ENCODE results near the gene U2AF2. TPM values are rescaled to one million over a fixed set of nuclear protein-coding genes. Genes with fewer than 3 reads are reported as not detected.

U2AF2 gene
- total and polyA plus RNA-seq, 3 experiments from 2014 or later: 9.5 to 386 (median 374) TPM

- POLR2A ChIA-PET: interaction anchor here (0.6 to 3.1 kb wide), 6 partner anchors 10 to 332 kb away, joined by 3 to 22 read pairs (median 6); partner anchors contain the start of genes CCDC106, ZNF628 and ZNF784
- H3K4me3 ChIP-seq (ENCODE audit: low read length): no peak overlapping the region
- H3K4me1 ChIP-seq (ENCODE audit: insufficient read depth, low read length): peaks cover 50% of the 10 kb centered on the region
Measured at GRCh38 chr19:55633861-55634260, 21.0 kb upstream of the U2AF2 start.

DNA sequence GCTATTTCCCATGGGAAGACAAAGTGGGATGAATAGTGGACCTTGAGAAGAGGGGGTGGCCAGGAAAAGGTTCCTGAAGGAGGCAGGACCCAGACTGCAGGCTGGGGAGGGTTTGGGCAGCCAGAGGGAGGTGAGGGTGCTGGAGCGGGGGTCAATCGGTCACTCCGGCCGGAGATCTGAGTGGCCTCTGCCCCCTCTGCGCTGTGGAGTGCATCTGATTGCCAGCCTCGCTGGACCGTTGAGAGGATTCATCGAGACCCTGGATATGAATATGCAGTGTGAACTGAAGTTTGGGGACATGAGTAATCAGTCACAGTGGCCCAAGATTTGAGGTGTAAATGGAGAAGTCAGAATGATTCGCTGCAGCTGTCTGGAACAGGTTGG lies 19.5 kb upstream of the U2AF2 start:
- H3K4me3 ChIP-seq (ENCODE audit: low read length): peak overlapping the region; percentile 91
- DNase-seq: no peak
- Mint-ChIP-seq H3K9me3 (no peaks in the 10 kb centered on the region), H3K27ac (peak overlapping the region; percentile 98 to 100 (median 100)), H3K4me1 (peaks cover 51 to 70% (median 62%) of the 10 kb centered on the region in 3 donors), H3K36me3 (peaks cover 3 to 32% (median 8%) of the 10 kb centered on the region in 3 donors), H3K4me3 (peak overlapping the region; percentile 91 to 100 (median 99)), H3K27me3 (peaks cover 0 to 7% of the 10 kb centered on the region in 2 donors)
- no peaks in the 10 kb centered on the region for H3K27me3 ChIP-seq (ENCODE audit: insufficient read depth, low read length, poor library complexity, severe bottlenecking)
- CTCF ChIA-PET: interaction anchor here (2.8 to 5.4 kb wide), 4 partner anchors 10 to 120 kb away, joined by 8 to 74 read pairs (median 25); partner anchors contain the start of genes U2AF2 and ZNF784
- H3K36me3 ChIP-seq (ENCODE audit: insufficient read depth, low read length): no peaks in the 10 kb centered on the region
- H3K4me1 ChIP-seq (ENCODE audit: insufficient read depth, low read length): peaks cover 56% of the 10 kb centered on the region
- POLR2A ChIA-PET: interaction anchor here (0.6 to 3.1 kb wide), 13 partner anchors 11 to 678 kb away, joined by 3 to 22 read pairs (median 5); partner anchors contain the start of genes CCDC106, FIZ1, TMEM238 and U2AF2
- H3K9me3 ChIP-seq (ENCODE audit: low read length): no peaks in the 10 kb centered on the region
- peak overlapping the region; percentile 100 for H3K27ac ChIP-seq (ENCODE audit: low read depth, low read length)

More at GRCh38 chr19:55633861-55634260, 21.0 kb upstream of the U2AF2 start:
- peaks cover 45 to 57% (median 51%) of the 10 kb centered on the region in 3 donors for H3K4me1 Mint-ChIP-seq
- no peak overlapping the region for H3K27ac ChIP-seq (ENCODE audit: low read depth, low read length)
- no peaks in the 10 kb centered on the region for H3K27me3 ChIP-seq (ENCODE audit: insufficient read depth, low read length, poor library complexity, severe bottlenecking)
- peaks cover 0 to 7% of the 10 kb centered on the region in 2 donors for H3K27me3 Mint-ChIP-seq
- CTCF ChIA-PET: interaction anchor here (0.7 to 5.4 kb wide), 13 partner anchors 9 to 494 kb away, joined by 3 to 74 read pairs (median 22); partner anchors contain the start of genes CCDC106, U2AF2, ZNF579 and ZNF784
- peak overlapping the region in 2 of 8 donors; percentile 77 to 98 for H3K27ac Mint-ChIP-seq
- no peak for DNase-seq
- no peaks in the 10 kb centered on the region for H3K36me3 ChIP-seq (ENCODE audit: insufficient read depth, low read length)
- H3K4me3 Mint-ChIP-seq: peak overlapping the region in 3 of 7 donors; percentile 42 to 99 (median 57)
- H3K36me3 Mint-ChIP-seq: peaks cover under 1 to 29% (median 6%) of the 10 kb centered on the region in 3 donors
- H3K9me3 ChIP-seq (ENCODE audit: low read length): no peaks in the 10 kb centered on the region
- no peaks in the 10 kb centered on the region for H3K9me3 Mint-ChIP-seq

DNA sequence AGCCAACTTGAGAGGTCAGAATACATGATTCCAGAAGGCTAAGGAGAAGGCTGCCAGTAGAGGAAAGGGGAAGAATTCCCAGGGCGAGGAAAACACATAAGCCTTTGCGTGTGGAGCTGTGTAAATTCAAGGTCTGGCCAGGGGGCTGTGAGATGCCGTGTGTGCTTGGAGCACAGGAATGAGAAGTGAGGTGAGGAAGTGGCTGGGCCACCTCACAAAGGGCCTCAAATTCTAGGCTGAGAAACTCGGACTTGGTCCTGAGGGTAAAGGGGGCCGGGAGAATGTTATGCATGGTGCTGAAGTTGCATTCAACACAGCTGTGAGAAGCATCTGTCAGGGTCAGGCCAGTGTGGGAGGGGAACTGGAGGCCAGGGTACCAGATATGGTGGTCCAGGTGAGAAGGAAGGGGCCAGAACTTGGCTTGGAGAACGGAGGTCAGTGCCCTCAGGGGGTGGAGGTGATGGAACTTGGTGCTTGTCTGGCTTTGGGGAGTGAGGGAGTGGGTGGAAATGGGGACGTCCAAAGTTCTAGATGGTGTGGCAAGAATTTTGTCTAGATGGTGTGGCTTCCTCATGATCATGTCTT lies 18.9 kb upstream of the U2AF2 start:
- ChIA-PET CTCF (interaction anchor here (1.3 to 3.6 kb wide), 4 partner anchors 8 to 19 kb away, joined by 3 to 22 read pairs (median 13); partner anchors contain the start of genes CCDC106 and U2AF2), POLR2A (interaction anchor here (0.7 to 3.1 kb wide), 5 partner anchors 12 to 355 kb away, joined by 3 to 12 read pairs (median 5); partner anchors contain the start of genes CCDC106, FIZ1 and U2AF2)
- H3K9me3 Mint-ChIP-seq: no peaks in the 10 kb centered on the region
- peaks cover 59% of the 10 kb centered on the region for H3K4me1 ChIP-seq (ENCODE audit: insufficient read depth, low read length)
- no peaks in the 10 kb centered on the region for H3K9me3 ChIP-seq (ENCODE audit: low read length)
- peak overlapping the region; percentile 91 for H3K4me3 ChIP-seq (ENCODE audit: low read length)
- H3K36me3 Mint-ChIP-seq: peaks cover 3 to 32% (median 8%) of the 10 kb centered on the region in 3 donors
- H3K27me3 Mint-ChIP-seq: peaks cover 0 to 7% of the 10 kb centered on the region in 2 donors
- DNase-seq: no peak
- no peaks in the 10 kb centered on the region for H3K36me3 ChIP-seq (ENCODE audit: insufficient read depth, low read length)
- peak overlapping the region; percentile 98 to 100 (median 100) for H3K27ac Mint-ChIP-seq
- H3K27ac ChIP-seq (ENCODE audit: low read depth, low read length): peak overlapping the region; percentile 100
- H3K4me3 Mint-ChIP-seq: peak overlapping the region; percentile 91 to 100 (median 99)
- no peaks in the 10 kb centered on the region for H3K27me3 ChIP-seq (ENCODE audit: insufficient read depth, low read length, poor library complexity, severe bottlenecking)
- H3K4me1 Mint-ChIP-seq: peaks cover 54 to 73% (median 66%) of the 10 kb centered on the region in 3 donors

DNA sequence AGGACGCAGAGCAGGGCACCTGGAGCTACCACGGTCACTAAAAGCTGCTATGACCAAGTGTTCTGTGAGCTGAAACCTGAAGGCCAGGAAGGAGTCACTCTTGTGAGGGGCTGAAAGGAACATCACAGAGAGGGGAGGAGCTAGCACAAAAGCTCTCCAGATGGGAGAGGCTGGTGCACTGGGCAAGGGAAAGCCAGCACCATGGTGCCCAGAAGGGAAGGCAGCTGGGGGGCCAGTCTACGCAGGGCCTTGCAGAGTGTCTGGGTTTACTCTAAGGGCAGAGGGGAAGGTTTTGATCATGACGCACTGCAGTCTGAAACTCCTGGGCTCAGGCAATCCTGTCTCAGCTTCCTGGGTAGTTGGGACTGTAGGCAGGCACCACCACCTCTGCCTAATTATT lies 18.1 kb upstream of the U2AF2 start:
- H3K27ac Mint-ChIP-seq: peak overlapping the region; percentile 98 to 100 (median 100)
- CTCF ChIA-PET: interaction anchor here (1.2 to 2.8 kb wide), 5 partner anchors 9 to 18 kb away, joined by 3 to 18 read pairs (median 3); partner anchors contain the start of genes CCDC106 and U2AF2
- no peaks in the 10 kb centered on the region for H3K9me3 ChIP-seq (ENCODE audit: low read length)
- H3K27me3 ChIP-seq (ENCODE audit: insufficient read depth, low read length, poor library complexity, severe bottlenecking): no peaks in the 10 kb centered on the region
- peaks cover 0 to 7% of the 10 kb centered on the region in 2 donors for H3K27me3 Mint-ChIP-seq
- peaks cover 58% of the 10 kb centered on the region for H3K4me1 ChIP-seq (ENCODE audit: insufficient read depth, low read length)
- H3K4me3 ChIP-seq (ENCODE audit: low read length): peak overlapping the region; percentile 91
- no peak for DNase-seq
- H3K36me3 ChIP-seq (ENCODE audit: insufficient read depth, low read length): no peaks in the 10 kb centered on the region
- H3K36me3 Mint-ChIP-seq: peaks cover 3 to 34% (median 8%) of the 10 kb centered on the region in 3 donors
- POLR2A ChIA-PET: interaction anchor here (1.1 to 3.1 kb wide), 4 partner anchors 11 to 37 kb away, joined by 3 to 12 read pairs (median 5); partner anchors contain the start of genes CCDC106, FIZ1, U2AF2 and ZNF524
- H3K4me3 Mint-ChIP-seq: peak overlapping the region; percentile 91 to 100 (median 99)
- H3K4me1 Mint-ChIP-seq: peaks cover 55 to 75% (median 66%) of the 10 kb centered on the region in 3 donors
- H3K27ac ChIP-seq (ENCODE audit: low read depth, low read length): no peak overlapping the region
- no peaks in the 10 kb centered on the region for H3K9me3 Mint-ChIP-seq

GRCh38 chr19:55637534-55637933 lies 17.3 kb upstream of the U2AF2 start:
- DNase-seq: no peak
- no peak overlapping the region for H3K4me3 ChIP-seq (ENCODE audit: low read length)
- Mint-ChIP-seq H3K36me3 (peaks cover 3 to 34% (median 8%) of the 10 kb centered on the region in 3 donors), H3K27ac (peak overlapping the region in 7 of 8 donors; percentile 15 to 98 (median 84)), H3K9me3 (no peaks in the 10 kb centered on the region), H3K27me3 (peaks cover 0 to 5% of the 10 kb centered on the region in 2 donors), H3K4me1 (peaks cover 55 to 74% (median 64%) of the 10 kb centered on the region in 3 donors), H3K4me3 (peak overlapping the region; percentile 3 to 100 (median 55))
- H3K27me3 ChIP-seq (ENCODE audit: insufficient read depth, low read length, poor library complexity, severe bottlenecking): no peaks in the 10 kb centered on the region
- ChIA-PET POLR2A (interaction anchor here (1.2 to 1.7 kb wide), 2 partner anchors 19 to 38 kb away, joined by 5 to 8 read pairs; partner anchors contain the start of genes FIZ1 and ZNF524), CTCF (interaction anchor here (0.9 to 2.8 kb wide), 6 partner anchors 10 to 31 kb away, joined by 3 to 18 read pairs (median 4); partner anchors contain the start of genes CCDC106 and U2AF2)
- H3K27ac ChIP-seq (ENCODE audit: low read depth, low read length): no peak overlapping the region
- no peaks in the 10 kb centered on the region for H3K9me3 ChIP-seq (ENCODE audit: low read length)
- H3K4me1 ChIP-seq (ENCODE audit: insufficient read depth, low read length): peaks cover 50% of the 10 kb centered on the region
- H3K36me3 ChIP-seq (ENCODE audit: insufficient read depth, low read length): no peaks in the 10 kb centered on the region

- H3K9me3 Mint-ChIP-seq: peaks cover 0 to 3% (median 0%) of the 10 kb centered on the region in 5 donors
- H3K36me3 ChIP-seq (ENCODE audit: insufficient read depth, low read length): no peaks in the 10 kb centered on the region
- H3K27ac ChIP-seq (ENCODE audit: low read depth, low read length): no peak overlapping the region
- H3K4me3 ChIP-seq (ENCODE audit: low read length): no peak overlapping the region
- ChIA-PET POLR2A (interaction anchor here (0.6 to 1.7 kb wide), 5 partner anchors 18 to 383 kb away, joined by 3 to 14 read pairs (median 4); no protein-coding TSS in a partner anchor), CTCF (interaction anchor here (0.8 to 2.3 kb wide), 6 partner anchors 10 to 135 kb away, joined by 3 to 11 read pairs (median 4); partner anchors contain the start of genes U2AF2 and ZNF865)
- peak overlapping the region; percentile 62 to 98 (median 86) for H3K27ac Mint-ChIP-seq
- DNase-seq: peak in 4 of 5 donors; percentile 35 to 75 (median 55)
- H3K27me3 ChIP-seq (ENCODE audit: insufficient read depth, low read length, poor library complexity, severe bottlenecking): no peaks in the 10 kb centered on the region
- H3K9me3 ChIP-seq (ENCODE audit: low read length): no peaks in the 10 kb centered on the region
- H3K36me3 Mint-ChIP-seq: peaks cover 3 to 35% (median 8%) of the 10 kb centered on the region in 3 donors
- H3K4me3 Mint-ChIP-seq: peak overlapping the region in 6 of 7 donors; percentile 46 to 86 (median 62)
- H3K4me1 Mint-ChIP-seq: peaks cover 61 to 79% (median 73%) of the 10 kb centered on the region in 3 donors
- peaks cover 52% of the 10 kb centered on the region for H3K4me1 ChIP-seq (ENCODE audit: insufficient read depth, low read length)
- H3K27me3 Mint-ChIP-seq: peaks cover 0 to 5% of the 10 kb centered on the region in 2 donors
Measured at GRCh38 chr19:55638864-55639359, 15.9 kb upstream of the U2AF2 start.

DNA sequence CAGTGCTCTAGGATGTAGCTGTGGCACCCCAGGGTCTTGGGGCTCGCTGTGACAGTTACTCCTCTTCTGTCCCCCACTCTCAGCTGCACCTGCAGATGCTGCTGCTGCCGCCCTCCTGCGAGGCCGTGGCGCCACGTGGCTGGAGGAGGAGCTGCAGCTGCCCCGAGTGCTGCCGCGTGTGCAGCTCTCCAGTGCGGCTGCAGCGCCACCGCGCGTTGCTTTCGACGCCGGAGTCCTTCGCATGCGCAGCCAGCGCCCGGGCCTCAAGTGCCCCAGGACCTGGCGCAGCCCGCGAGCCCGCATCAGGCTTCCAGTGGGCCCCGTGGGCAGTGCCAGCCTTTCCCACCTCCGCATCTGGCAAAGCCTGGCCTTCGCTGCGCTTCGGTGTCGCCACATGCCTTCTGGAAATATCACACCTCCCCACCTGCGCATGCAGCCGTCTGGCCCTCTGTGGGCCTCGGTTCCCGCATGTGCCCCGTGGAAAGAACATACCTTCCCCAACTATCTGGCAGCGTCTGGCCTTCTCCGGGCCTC lies 14.7 kb upstream of the U2AF2 start:
- peaks cover 3 to 34% (median 8%) of the 10 kb centered on the region in 3 donors for H3K36me3 Mint-ChIP-seq
- CTCF ChIA-PET: interaction anchor here (0.8 to 2.3 kb wide), 5 partner anchors 9 to 136 kb away, joined by 4 to 11 read pairs (median 4); partner anchors contain the start of genes ZNF784 and ZNF865
- POLR2A ChIA-PET: interaction anchor here (1.7 to 1.9 kb wide), 2 partner anchors 14 to 35 kb away, joined by 4 to 10 read pairs; partner anchors contain the start of gene U2AF2

More for the DNA sequence above, 14.7 kb upstream of the U2AF2 start:
- H3K36me3 ChIP-seq (ENCODE audit: insufficient read depth, low read length): no peaks in the 10 kb centered on the region
- H3K27me3 Mint-ChIP-seq: peaks cover 0 to 4% of the 10 kb centered on the region in 2 donors
- H3K9me3 ChIP-seq (ENCODE audit: low read length): no peaks in the 10 kb centered on the region
- H3K27ac ChIP-seq (ENCODE audit: low read depth, low read length): peak overlapping the region; percentile 69
- peak overlapping the region; percentile 63 to 98 (median 83) for H3K27ac Mint-ChIP-seq
- H3K4me1 Mint-ChIP-seq: peaks cover 62 to 80% (median 72%) of the 10 kb centered on the region in 3 donors
- no peaks in the 10 kb centered on the region for H3K27me3 ChIP-seq (ENCODE audit: insufficient read depth, low read length, poor library complexity, severe bottlenecking)
- peaks cover 0 to 3% (median 0%) of the 10 kb centered on the region in 5 donors for H3K9me3 Mint-ChIP-seq
- H3K4me1 ChIP-seq (ENCODE audit: insufficient read depth, low read length): peaks cover 53% of the 10 kb centered on the region
- peak overlapping the region; percentile 41 for H3K4me3 ChIP-seq (ENCODE audit: low read length)
- peak; percentile 55 to 82 (median 69) for DNase-seq
- H3K4me3 Mint-ChIP-seq: peak overlapping the region; percentile 69 to 86 (median 73)

All from CD8-positive, alpha-beta memory T cell (primary cell).